Kasumi-1 (cell line): ENCODE data around the gene PABPC5.

ENCODE experiments used
- DNase-seq, 2 experiments: peaks; one replicate each; lab custom pipeline; 2025; lab: John Stamatoyannopoulos, UW

Gene PABPC5

DNA sequence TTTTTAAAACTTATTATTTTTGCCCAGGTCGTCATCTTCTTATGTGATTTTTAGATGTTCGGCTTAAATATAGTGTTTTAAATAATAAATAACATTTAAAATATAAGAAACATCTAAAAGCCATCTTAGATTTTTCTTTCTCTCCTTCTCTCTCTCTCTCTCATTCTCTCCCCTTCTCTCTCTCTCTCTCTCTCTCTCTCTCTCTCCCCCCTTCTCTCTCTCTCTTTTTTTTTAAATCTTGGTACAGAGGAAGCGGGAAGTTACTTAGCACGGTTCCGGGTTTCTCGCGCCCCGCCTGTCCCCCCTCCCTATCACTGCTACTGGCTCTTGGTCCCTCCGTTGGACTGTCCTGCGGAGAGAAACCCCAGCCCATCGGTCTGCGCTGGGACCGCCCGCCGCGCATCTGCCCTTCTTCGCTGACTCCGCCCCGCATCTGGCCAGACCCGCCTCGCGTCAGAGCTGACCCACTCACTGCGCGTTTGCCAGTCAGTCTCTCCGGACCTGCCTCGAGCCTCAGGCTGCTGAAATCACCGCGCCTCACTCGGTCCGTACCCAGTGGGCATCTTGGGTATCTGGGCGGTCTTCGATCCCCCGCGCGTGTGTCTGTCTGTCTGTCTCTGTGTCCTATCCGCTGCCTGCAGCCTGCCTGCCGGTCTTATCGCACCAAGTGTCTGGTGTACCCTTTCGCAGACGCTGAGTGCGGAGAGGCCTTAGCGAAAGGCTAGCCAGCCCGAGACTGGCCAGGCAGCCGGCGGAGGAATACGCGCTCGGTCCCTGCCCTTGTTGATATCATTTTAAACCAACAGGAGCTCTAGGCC lies at the start of gene PABPC5:
TSS of gene PABPC5 (plus strand) at position 489 of the 818 bp plus-strand sequence. CDS start 739 bp downstream, outside the sequence.
- no peak for DNase-seq

DNA sequence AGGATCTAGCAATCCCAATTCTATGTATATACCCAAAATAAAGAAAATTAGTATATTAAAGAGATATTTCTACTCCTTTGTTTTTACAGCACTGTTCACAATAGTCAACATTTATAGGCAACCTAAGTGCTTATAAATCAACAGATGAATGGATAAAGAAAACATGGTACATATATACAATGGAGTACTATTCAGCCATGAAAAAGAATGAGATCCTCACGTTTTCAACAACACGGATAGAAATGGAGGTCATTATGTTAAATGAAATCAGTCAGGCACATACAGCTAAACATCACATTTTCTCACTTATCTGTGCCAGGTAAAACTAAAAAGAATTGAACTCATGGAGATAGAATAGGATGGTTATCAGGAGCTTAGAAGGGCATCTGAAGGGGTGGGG lies 45.6 kb upstream of the PABPC5 start:
- DNase-seq, result no peak

DNA sequence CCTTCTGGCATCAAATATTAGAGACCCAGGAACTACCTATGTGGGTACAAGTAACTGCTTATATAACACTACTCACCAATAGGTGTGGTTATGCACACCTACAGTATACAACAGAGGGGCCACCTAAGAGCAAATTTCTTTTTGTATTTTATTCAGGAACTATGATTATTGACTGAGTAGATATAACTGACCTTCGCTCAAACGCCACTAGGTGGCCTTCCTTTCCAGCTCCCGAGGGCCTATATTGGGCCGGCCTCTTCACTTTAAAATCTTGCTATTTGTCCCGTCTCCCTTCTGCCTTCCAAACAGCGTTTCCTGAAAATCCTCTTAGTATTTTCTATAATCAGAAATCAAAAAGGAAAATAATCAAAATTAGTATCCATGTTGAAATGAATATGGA lies 19.9 kb upstream of the PABPC5 start:
- peak in 1 of 2 experiments; percentile 1 for DNase-seq

DNA sequence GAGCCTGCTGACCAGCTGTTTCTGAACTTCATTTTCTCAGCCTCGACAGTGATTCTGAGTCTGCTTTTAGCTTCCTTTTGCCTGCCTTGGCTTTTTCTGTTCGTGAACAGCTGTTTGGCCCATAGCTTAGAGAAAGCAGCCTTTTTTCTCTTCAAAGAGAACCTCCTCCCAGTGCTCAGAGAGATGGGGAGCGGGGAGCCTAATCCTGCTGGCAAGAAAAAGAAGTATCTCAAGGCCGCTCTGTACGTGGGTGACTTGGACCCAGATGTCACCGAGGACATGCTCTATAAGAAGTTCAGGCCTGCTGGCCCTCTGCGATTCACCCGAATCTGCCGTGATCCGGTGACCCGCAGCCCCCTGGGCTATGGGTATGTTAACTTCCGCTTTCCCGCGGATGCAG lies 756 bp downstream of the PABPC5 start:
- no peak for DNase-seq
